Measurements from ENCODE around the gene LENEP.

The LENEP gene

DNA sequence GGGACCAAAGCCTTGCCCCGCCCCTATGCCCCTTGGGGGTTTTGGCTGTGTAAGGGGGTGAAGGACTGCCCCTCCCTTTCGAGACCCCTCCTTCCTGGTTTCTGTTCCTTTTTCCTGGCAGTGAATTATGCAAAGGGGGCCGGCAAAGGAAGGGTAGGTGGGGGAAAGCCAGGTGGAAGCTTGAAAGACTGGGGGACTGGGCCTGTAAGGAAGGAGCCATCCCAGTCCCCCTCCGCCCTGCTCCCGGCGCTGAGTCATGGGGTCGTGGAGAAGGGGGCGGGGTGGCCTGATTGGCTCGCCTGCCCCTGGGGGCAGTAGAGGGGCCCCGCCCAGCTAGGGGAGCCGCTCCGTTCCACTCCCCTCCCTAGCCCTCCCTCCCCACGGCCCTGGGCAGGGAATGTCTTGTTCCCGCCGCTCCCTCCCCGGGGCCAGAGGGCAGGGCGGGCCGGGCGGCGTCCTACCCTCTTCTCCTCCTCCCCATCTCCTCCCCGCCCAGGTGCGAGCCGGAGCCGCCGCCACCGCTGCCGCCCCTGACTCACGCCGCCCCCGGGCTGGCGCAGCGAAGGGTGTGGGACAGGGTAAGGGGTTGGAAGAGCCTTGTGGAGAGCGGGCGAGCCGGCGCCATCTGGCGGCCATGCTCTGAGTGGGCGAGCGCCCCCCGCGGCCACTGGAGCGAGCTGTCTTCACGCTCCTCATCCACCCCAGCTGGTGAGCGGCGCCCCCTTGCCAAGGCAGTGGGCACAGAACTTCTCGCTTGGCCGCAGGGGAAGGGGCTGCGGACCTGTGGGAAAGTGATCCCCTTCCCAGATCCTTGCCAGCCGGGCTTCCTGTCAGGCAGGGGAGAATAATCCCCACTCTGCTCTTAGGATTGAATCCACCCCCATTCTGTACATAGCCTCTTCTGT, 23.9 kb downstream of the LENEP start:
- H3K27me3 Mint-ChIP-seq, result no peaks in the 10 kb centered on the region
- peak overlapping the region; percentile 73 for H3K4me3 Mint-ChIP-seq
- peak overlapping the region; percentile 51 for H3K27ac Mint-ChIP-seq
- H3K9me3 Mint-ChIP-seq, result no peaks in the 10 kb centered on the region
- peaks cover 66% of the 10 kb centered on the region for H3K4me1 Mint-ChIP-seq
- H3K36me3 Mint-ChIP-seq, result peaks cover 2% of the 10 kb centered on the region

DNA sequence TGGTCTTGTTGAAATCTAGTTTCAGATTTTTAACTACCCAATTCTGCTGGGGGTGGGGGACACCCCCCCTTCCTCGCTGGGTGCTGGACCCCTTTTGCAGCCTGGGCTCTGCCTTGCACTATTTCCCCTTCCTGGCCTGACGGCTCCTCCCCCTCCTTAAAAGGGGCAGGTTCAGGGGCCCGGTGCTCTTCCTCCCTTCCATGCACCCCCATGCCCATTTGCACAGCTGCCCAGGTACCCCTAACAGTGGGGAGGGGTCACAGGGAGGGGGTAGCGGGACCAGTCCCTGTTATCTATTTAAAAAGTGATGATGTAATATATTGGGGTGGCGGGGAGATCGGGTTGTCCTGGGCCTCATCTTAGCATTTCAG, 24.5 kb downstream of the LENEP start:
- Mint-ChIP-seq H3K36me3 (peaks cover 2% of the 10 kb centered on the region), H3K27ac (peak overlapping the region; percentile 51), H3K4me3 (peak overlapping the region; percentile 71), H3K27me3 (no peaks in the 10 kb centered on the region), H3K4me1 (peaks cover 63% of the 10 kb centered on the region), H3K9me3 (no peaks in the 10 kb centered on the region)

DNA sequence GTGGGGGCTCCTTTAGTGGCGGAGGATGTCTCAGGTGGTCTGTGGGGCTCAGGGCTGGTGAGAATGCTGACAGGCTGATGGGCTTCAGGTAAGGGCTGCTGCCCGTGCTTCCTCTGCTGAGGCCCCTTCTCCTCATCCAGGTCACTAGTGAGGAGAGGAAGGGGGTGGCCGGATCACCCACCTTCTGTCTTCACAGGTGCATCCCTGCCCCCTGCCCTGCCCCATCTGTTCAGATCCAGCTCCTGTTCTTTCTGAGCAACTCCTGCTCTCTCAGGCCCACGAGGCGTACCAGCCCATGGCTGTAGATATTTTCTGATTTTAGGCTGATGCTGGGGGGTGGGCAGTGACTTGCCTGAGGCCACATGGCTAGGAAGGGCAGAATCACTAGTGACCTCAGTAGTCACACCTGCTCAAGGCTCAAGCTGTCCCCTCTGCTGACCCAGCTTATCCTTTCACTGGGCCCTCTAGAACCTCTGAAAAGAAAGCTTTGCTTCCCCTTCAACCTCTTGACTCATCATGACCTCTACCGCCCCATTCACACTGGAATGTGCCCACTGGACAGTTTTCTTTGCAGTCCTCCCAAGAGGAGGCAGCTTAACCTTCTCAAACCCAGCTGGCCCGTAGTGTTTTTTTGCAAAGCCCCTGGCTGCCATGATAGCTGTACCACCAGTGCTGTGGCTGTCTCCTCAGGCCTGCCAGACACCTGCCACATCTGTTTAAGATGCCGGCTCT, 25.4 kb downstream of the LENEP start:
- Mint-ChIP-seq H3K4me1 (peaks cover 57% of the 10 kb centered on the region), H3K27ac (peak overlapping the region; percentile 59), H3K9me3 (no peaks in the 10 kb centered on the region), H3K36me3 (peaks cover 2% of the 10 kb centered on the region), H3K27me3 (no peaks in the 10 kb centered on the region), H3K4me3 (no peak overlapping the region)

DNA sequence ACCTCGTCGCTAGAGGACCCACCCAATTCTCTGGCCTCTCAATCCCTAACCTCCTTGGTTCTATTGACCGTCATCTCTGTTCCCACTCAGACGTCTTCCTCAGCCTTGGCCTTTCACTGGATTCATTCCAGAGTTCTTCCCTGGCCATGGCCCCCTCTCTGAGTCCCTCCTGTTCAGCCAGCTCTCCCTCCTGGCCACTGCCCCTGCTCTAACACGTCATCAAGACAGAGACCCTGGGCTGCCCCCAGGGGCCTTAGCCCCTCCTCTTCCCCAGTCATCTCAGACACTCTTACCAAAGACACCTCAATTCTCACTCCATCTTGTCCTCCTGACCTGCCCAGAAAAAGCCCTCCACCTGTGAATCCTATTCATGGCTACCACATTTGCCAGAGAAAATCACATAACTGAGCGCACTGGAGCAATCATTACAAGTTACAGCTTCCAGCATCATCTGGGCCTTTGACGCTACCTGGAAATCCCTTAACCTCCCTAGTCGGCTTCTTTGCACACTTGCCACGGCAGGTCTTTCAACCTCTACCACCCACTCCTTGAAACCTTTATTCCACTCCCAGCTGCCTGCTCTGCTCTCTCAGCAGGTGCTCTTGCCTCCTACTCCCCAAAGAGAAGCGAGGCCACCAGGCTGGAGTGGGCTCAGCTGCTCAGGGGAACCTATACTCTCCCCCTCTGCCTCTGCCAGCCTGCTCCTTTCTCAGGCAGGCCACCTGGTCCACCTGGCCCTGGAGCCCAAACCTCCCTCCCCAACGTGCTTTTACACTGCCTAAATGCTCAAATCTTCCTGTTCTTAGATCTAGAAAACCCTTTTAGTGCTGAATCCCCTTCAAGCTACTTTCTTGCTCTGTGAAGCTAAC, 26.2 kb downstream of the LENEP start:
- Mint-ChIP-seq H3K4me1 (peaks cover 49% of the 10 kb centered on the region), H3K27ac (peak overlapping the region; percentile 83), H3K36me3 (peaks cover 2% of the 10 kb centered on the region), H3K4me3 (peak overlapping the region; percentile 17), H3K27me3 (no peaks in the 10 kb centered on the region), H3K9me3 (no peaks in the 10 kb centered on the region)

DNA sequence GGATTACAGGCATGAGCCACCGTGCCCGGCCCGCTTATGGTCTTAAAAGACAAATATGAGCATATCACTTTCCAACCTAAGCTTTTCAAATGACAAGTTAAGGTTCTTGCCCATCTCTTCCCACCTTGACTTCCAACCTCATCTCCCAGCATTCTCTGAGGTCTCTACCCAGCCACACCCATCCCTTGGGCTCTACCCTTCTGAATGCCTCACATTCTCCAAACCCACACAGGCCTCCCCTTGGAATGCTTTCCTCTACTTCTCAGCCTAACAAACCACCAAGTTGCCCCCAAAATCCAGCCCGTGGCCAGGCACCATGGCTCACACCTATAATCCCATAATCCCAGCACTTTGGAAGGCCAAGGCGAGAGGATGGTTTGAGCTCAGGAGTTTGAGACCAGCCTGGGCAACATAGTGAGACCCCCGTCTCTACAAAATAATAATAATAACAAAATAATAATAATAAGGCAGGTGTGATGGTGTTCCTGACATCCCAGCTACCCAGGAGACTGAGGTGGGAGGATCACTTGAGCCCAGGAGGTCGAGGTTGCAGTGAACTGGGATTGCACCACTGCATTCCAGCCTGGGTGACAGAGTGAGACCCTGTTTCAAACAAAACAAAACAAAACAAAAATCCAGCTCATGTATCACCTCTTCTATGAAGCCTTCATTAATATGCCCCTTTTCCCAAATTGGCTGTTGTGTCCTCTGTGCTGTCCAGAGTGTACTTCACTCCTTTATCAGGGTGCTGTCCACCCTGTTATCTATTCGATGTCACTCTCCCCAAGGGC, 28.9 kb downstream of the LENEP start:
- Mint-ChIP-seq H3K27ac (no peak overlapping the region), H3K36me3 (no peaks in the 10 kb centered on the region), H3K27me3 (no peaks in the 10 kb centered on the region), H3K4me1 (peaks cover 28% of the 10 kb centered on the region), H3K9me3 (no peaks in the 10 kb centered on the region), H3K4me3 (no peak overlapping the region)

DNA sequence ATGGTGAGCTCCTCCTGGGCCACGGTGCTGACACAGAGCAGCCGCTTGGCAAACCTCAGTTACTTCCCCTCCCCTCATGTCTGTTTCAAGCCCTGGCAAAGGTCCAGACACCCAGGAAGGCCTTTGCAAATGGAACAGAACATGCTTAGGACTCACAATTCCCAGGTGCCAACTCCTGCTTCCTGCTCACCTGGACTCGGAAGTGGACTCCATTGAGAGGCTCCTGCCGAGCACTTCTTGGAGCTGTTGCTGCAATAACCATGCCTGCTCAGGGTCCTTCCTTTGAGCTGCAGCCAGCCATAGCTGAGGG, 29.5 kb downstream of the LENEP start:
- H3K36me3 Mint-ChIP-seq, result no peaks in the 10 kb centered on the region
- no peaks in the 10 kb centered on the region for H3K27me3 Mint-ChIP-seq
- no peak overlapping the region for H3K27ac Mint-ChIP-seq
- no peaks in the 10 kb centered on the region for H3K9me3 Mint-ChIP-seq
- peaks cover 24% of the 10 kb centered on the region for H3K4me1 Mint-ChIP-seq
- H3K4me3 Mint-ChIP-seq, result no peak overlapping the region

DNA sequence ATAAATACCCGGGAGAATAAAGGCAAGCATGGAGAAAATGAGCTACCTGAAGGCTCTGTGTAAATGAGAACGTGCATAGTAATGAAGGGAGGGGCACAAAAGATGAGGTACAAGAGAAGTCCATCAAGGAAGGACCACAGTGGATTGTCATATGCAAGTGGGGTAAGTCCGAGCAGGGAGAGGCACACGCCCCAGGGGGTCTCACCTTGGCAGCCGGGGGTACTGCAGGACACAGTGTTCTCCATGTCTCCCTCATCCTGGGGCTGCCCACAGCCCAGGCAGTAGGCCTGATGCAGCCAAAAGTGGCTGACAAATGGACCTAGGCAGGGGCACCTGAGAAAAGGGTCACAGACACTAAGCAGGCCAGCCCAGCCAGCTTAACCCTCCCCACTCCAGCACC, 30.2 kb downstream of the LENEP start:
- Mint-ChIP-seq H3K4me3 (no peak overlapping the region), H3K36me3 (no peaks in the 10 kb centered on the region), H3K27me3 (no peaks in the 10 kb centered on the region), H3K9me3 (no peaks in the 10 kb centered on the region), H3K4me1 (peaks cover 21% of the 10 kb centered on the region), H3K27ac (no peak overlapping the region)

DNA sequence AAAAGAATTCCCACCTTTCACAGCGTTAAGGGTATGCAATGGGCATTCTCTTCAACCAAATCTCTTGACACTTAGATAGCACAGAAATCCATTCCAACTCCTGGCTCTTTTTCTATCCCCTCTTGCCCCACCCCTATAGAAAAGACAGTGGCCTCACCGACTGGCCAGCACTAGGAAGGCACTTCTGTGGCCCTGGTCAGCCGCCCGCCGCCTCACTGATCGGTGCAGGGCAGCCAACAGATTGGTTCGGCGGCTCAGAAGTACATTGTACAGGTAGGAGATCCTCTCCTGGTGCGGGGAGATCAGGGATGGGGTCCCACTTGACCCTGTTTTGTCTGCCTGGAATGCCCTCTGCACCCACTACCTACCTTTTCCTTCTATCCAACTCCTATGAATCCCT, 30.9 kb downstream of the LENEP start:
- peaks cover 15% of the 10 kb centered on the region for H3K4me1 Mint-ChIP-seq
- no peak overlapping the region for H3K4me3 Mint-ChIP-seq
- no peaks in the 10 kb centered on the region for H3K36me3 Mint-ChIP-seq
- H3K27ac Mint-ChIP-seq, result no peak overlapping the region
- no peaks in the 10 kb centered on the region for H3K27me3 Mint-ChIP-seq
- no peaks in the 10 kb centered on the region for H3K9me3 Mint-ChIP-seq

DNA sequence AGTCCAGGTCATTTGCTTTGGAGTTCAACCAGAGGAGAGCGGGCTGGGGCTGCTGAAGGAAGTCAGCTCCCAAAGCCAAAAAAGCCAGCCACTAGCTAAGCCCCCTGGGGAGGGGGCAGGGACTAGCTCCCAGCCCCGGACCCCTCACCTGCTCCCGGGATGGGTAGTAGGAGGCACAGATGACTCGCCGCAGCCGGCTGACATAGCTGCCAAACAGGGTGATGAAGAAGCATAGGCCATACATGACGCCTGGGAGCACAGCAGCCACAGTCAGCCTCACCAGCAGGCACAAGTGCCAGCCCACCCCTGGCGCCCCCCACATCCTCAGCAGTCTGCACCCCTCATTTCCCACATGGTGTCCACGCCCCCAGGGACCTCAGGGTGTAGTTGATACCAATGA, 32.8 kb downstream of the LENEP start:
- Mint-ChIP-seq H3K27me3 (no peaks in the 10 kb centered on the region), H3K36me3 (no peaks in the 10 kb centered on the region), H3K27ac (no peak overlapping the region), H3K4me3 (no peak overlapping the region), H3K4me1 (peaks cover 6% of the 10 kb centered on the region), H3K9me3 (no peaks in the 10 kb centered on the region)

DNA sequence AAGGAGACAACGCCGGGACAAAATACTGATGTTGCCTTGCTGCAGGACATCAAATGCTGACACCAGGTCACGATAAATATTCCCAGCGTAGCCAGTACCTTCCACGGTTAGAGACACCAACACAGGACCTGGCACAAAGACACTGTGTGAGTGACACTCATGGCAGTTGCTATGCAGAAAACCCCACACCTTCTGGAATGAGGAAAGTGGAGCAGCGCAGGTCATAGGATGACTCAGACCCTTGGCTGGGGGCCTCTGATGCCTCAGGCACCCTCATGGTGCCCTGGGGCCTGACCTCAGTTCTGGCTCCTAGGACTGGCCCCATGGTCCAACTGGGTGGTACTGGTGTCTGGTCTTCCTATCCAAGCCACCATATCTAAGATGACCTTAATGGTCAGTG, 33.2 kb downstream of the LENEP start:
- Mint-ChIP-seq H3K4me1 (peaks cover 6% of the 10 kb centered on the region), H3K27me3 (no peaks in the 10 kb centered on the region), H3K9me3 (no peaks in the 10 kb centered on the region), H3K27ac (no peak overlapping the region), H3K4me3 (no peak overlapping the region), H3K36me3 (no peaks in the 10 kb centered on the region)

DNA sequence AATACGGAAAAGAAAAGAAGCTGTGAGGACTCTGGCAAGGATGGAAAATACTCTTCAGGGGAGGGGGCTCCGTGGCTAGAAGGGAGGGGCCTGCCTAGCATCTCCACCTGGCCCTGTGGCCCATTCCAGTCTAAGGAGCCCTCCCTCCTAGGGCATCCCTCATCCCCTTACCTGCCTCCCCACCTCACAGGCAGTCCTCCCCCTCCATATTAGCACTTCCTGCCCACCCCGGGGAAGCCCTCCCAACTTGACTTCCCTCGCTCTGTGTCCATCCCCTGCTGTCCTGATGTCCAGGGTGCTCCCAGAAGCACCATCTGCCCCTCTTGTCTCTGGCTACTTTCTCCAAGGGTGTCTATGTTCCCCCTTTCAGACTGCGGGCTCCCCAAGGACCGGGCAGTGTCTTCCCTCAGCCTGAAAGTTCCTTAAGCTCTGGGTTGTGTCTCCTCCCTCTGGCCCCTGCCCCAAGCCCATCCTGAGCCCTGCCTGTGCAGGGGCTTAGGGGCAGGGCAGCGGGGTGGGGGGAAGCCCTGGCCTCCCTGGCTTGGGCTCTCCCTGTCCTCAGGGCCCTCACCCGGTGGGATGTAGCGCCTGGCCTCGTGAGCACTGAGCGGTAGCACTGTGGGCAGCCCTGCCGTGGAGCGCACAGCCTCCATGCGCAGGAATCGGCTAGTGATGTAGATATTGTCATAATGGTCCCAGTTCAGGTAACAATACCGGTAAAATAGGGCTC, 36.3 kb downstream of the LENEP start:
- H3K27me3 Mint-ChIP-seq, result no peaks in the 10 kb centered on the region
- H3K36me3 Mint-ChIP-seq, result no peaks in the 10 kb centered on the region
- H3K4me1 Mint-ChIP-seq, result no peaks in the 10 kb centered on the region
- no peak overlapping the region for H3K27ac Mint-ChIP-seq
- H3K9me3 Mint-ChIP-seq, result no peaks in the 10 kb centered on the region
- H3K4me3 Mint-ChIP-seq, result no peak overlapping the region

DNA sequence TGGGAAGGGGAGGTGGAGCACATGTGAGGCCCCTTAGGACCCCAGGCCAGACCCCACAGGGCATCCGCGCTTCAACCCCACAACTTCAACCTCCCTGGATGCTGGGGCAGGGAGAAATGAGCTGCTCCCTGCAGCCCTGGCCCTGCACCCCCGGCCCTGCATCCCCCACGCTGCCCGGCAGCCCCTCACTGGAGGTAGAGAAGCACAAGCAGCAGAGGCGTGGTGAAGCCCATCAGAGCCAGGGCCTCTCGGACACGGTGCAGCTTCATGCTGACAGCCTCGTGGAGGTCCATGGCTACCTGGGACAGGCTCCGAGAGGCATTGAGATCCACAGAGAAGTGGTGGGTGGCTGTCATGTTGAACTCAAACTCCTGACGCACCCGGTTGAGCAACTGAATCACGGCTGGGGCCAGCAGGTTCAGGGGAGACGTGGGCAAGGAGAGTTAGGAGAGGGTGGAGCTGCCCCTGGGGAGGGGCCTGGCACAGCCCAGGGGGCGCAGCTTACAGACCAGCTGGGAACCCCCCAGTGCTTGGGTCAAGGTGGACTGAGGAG, 36.9 kb downstream of the LENEP start:
- no peaks in the 10 kb centered on the region for H3K27me3 Mint-ChIP-seq
- H3K27ac Mint-ChIP-seq, result no peak overlapping the region
- H3K4me3 Mint-ChIP-seq, result no peak overlapping the region
- no peaks in the 10 kb centered on the region for H3K36me3 Mint-ChIP-seq
- H3K9me3 Mint-ChIP-seq, result no peaks in the 10 kb centered on the region
- no peaks in the 10 kb centered on the region for H3K4me1 Mint-ChIP-seq

DNA sequence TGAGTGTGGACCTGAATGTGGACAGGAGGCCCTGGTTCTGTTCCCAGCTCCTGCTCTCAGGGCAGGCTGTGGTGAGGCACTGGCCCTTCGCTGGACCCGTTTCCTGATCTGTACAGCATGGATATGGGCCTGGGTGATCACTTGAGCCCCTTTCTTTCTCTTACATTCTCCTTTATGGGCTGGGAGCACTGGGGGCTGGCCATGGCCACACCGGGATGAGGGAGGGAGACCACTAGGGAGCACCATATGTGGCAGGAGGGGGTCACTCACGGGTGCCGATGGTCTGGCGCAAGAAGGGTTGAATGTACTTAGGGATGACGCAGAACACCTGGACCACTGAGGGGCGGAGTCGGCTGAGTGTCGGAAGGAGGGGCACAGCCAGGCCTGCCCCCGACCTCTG, 37.5 kb downstream of the LENEP start:
- H3K4me1 Mint-ChIP-seq, result no peaks in the 10 kb centered on the region

DNA sequence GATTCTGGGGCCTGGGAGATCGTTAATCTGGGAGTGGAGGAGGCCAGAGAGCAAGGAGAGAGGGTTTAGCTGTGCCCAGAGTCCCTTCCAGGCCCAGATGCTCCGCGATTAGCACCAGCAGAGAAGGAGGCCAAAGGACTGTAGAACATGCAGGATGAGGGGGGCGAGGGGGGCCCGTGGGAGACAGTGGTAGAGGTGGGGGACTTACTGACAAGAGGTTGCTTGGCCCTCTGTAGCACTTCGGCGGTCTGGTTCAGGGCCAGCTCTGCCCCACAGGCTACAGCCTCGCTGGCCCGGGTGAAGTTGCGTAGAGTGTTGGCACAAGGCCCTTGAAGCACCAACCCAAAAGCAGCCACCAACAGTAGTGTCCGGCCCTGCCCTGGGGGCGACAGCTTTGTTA, 39.5 kb downstream of the LENEP start:
- Mint-ChIP-seq H3K4me1 (no peaks in the 10 kb centered on the region), H3K9me3 (no peaks in the 10 kb centered on the region), H3K36me3 (no peaks in the 10 kb centered on the region), H3K27ac (no peak overlapping the region), H3K27me3 (no peaks in the 10 kb centered on the region), H3K4me3 (no peak overlapping the region)

More for the DNA sequence above, 37.5 kb downstream of the LENEP start:
- H3K4me3 Mint-ChIP-seq, result no peak overlapping the region
- H3K36me3 Mint-ChIP-seq, result no peaks in the 10 kb centered on the region
- no peaks in the 10 kb centered on the region for H3K9me3 Mint-ChIP-seq
- peak overlapping the region; percentile 46 for H3K27ac Mint-ChIP-seq
- no peaks in the 10 kb centered on the region for H3K27me3 Mint-ChIP-seq
